HEK293 (cell line): ENCODE measurements around the gene RPS6KA1.
"Not testable (repeated sequence)": the region's sequence is repeated elsewhere in the genome, so short reads cannot be mapped to it uniquely, and the experiment has no call there.

Experiments
- CTCF ChIA-PET: fragments of 350-600 bp; formaldehyde crosslinking; extraction: SDS; loops from one replicate; lab custom pipeline; 2021; ENCODE audit warnings: antibody characterized with exemption; lab: Yijun Ruan, JAX
- POLR2A ChIA-PET: fragments of 300-600 bp; formaldehyde crosslinking; extraction: SDS; loops from one replicate; lab custom pipeline; 2020; ENCODE audit warnings: antibody characterized with exemption, inconsistent platforms; lab: Yijun Ruan, JAX
- H3K27ac ChIP-seq: fragments of 200-500 bp; sonication (Bioruptor generic); 2 replicates; pipeline ENCODE4 v1.5.1; 2014; ENCODE audit warnings: low read depth, low read length, control low read depth, inconsistent platforms; ENCODE audit errors: extremely low read depth
- H3K36me3 ChIP-seq, 2 experiments: fragments of 200-500 bp in 1 of 2; sonication (Bioruptor generic) in 1 of 2; 1 replicate in 1 of 2; 2 replicates in 1 of 2; pipeline ENCODE4 v1.5.1; 2014 to 2017; ENCODE audit warnings: inconsistent platforms in 2 of 2, low read length in 2 of 2; ENCODE audit not compliant: control insufficient read depth in 2 of 2, insufficient read depth in 1 of 2
- H3K4me1 ChIP-seq: fragments of 200-500 bp; sonication (Bioruptor generic); 2 replicates; pipeline ENCODE4 v1.5.1; 2014; ENCODE audit warnings: mild to moderate bottlenecking, low read length, inconsistent platforms; ENCODE audit not compliant: control insufficient read depth, insufficient read depth
- H3K4me3 ChIP-seq: 2 replicates; pipeline ENCODE4 v1.5.1; 2011; ENCODE audit warnings: low read depth, mild to moderate bottlenecking, control low read depth, low read length, moderate library complexity
- H3K9me3 ChIP-seq: fragments of 200-500 bp; sonication (Bioruptor generic); 2 replicates; pipeline ENCODE4 v1.5.1; 2014; ENCODE audit warnings: low read depth, low read length, inconsistent platforms; ENCODE audit not compliant: control insufficient read depth, insufficient read depth
- FEZF1 ChIP-seq: fragments of 450-650 bp; formaldehyde crosslinking; IDR thresholded peaks from 2 replicates; pipeline ENCODE4 v1.5.1; 2016; ENCODE audit warnings: missing biosample characterization, missing genetic modification characterization
- GLIS1 ChIP-seq: fragments of 450-650 bp; formaldehyde crosslinking; IDR thresholded peaks from 2 replicates; pipeline ENCODE4 v1.5.1; 2016; ENCODE audit warnings: missing biosample characterization, missing genetic modification characterization
- GLIS2 ChIP-seq: fragments of 450-650 bp; formaldehyde crosslinking; IDR thresholded peaks from 2 replicates; pipeline ENCODE4 v1.5.1; 2016; ENCODE audit warnings: missing biosample characterization, missing genetic modification characterization
- IKZF3 ChIP-seq: fragments of 450-650 bp; IDR thresholded peaks from 2 replicates; pipeline ENCODE4 v1.5.0; 2018; ENCODE audit warnings: missing biosample characterization, mild to moderate bottlenecking, missing genetic modification characterization, moderate library complexity
- KLF8 ChIP-seq: fragments of 450-650 bp; formaldehyde crosslinking; IDR thresholded peaks from 2 replicates; pipeline ENCODE4 v1.5.1; 2016; ENCODE audit warnings: missing biosample characterization, missing genetic modification characterization
- MYNN ChIP-seq: fragments of 450-650 bp; formaldehyde crosslinking; IDR thresholded peaks from 2 replicates; pipeline ENCODE4 v1.5.1; 2016; ENCODE audit warnings: missing biosample characterization, missing genetic modification characterization, borderline replicate concordance
- RBAK ChIP-seq: fragments of 450-650 bp; formaldehyde crosslinking; IDR thresholded peaks from 2 replicates; pipeline ENCODE4 v1.5.1; 2016; ENCODE audit warnings: missing biosample characterization, missing genetic modification characterization
- SCRT2 ChIP-seq: fragments of 450-650 bp; formaldehyde crosslinking; IDR thresholded peaks from 2 replicates; pipeline ENCODE4 v1.5.1; 2016; ENCODE audit warnings: missing biosample characterization, missing genetic modification characterization
- SP2 ChIP-seq: fragments of 450-650 bp; formaldehyde crosslinking; IDR thresholded peaks from 2 replicates; pipeline ENCODE4 v1.5.1; 2016; ENCODE audit warnings: missing biosample characterization, missing genetic modification characterization
- SP7 ChIP-seq: fragments of 450-650 bp; formaldehyde crosslinking; IDR thresholded peaks from 2 replicates; pipeline ENCODE4 v1.5.1; 2016; ENCODE audit warnings: missing biosample characterization, missing genetic modification characterization
- ZNF366 ChIP-seq: fragments of 450-650 bp; formaldehyde crosslinking; conservative IDR thresholded peaks from 2 replicates; pipeline ENCODE4 v1.5.1; 2016; ENCODE audit warnings: missing biosample characterization, missing genetic modification characterization
- ZNF416 ChIP-seq: fragments of 450-650 bp; formaldehyde crosslinking; IDR thresholded peaks from 2 replicates; pipeline ENCODE4 v1.5.1; 2016; ENCODE audit warnings: missing biosample characterization, missing genetic modification characterization
- ZNF529 ChIP-seq: fragments of 450-650 bp; formaldehyde crosslinking; IDR thresholded peaks from 2 replicates; pipeline ENCODE4 v1.5.1; 2017; ENCODE audit warnings: missing genetic modification characterization, missing biosample characterization; ENCODE audit not compliant: insufficient replicate concordance
- ZNF549 ChIP-seq: fragments of 450-650 bp; IDR thresholded peaks from 2 replicates; pipeline ENCODE4 v1.5.1; 2018; ENCODE audit warnings: missing biosample characterization, missing genetic modification characterization, mild to moderate bottlenecking, inconsistent platforms, moderate library complexity
- ZNF561 ChIP-seq: fragments of 450-650 bp; IDR thresholded peaks from 2 replicates; pipeline ENCODE4 v1.5.1; 2018; ENCODE audit warnings: missing biosample characterization, missing genetic modification characterization, borderline replicate concordance
- ZNF645 ChIP-seq: fragments of 450-650 bp; formaldehyde crosslinking; IDR thresholded peaks from 2 replicates; pipeline ENCODE4; 2016; ENCODE audit warnings: missing biosample characterization, missing genetic modification characterization
- ZNF660 ChIP-seq: fragments of 450-650 bp; IDR thresholded peaks from 2 replicates; pipeline ENCODE4 v1.5.1; 2018; ENCODE audit warnings: missing biosample characterization, mild to moderate bottlenecking, missing genetic modification characterization
- ZNF785 ChIP-seq: fragments of 450-650 bp; formaldehyde crosslinking; IDR thresholded peaks from 2 replicates; pipeline ENCODE4 v1.5.1; 2016; ENCODE audit warnings: missing biosample characterization, missing genetic modification characterization
- TF ChIP-seq, protein P1 (sequence below): fragments of 450-650 bp; formaldehyde crosslinking; conservative IDR thresholded peaks from 2 replicates; pipeline ENCODE4 v1.5.1; 2016; ENCODE audit warnings: low read depth, missing biosample characterization, missing genetic modification characterization
- TF ChIP-seq, protein P2 (sequence below): fragments of 450-650 bp; formaldehyde crosslinking; IDR thresholded peaks from 2 replicates; pipeline ENCODE4 v1.5.1; 2016; ENCODE audit warnings: missing biosample characterization, missing genetic modification characterization, low read depth
- TF ChIP-seq, protein P3 (sequence below): fragments of 450-650 bp; formaldehyde crosslinking; IDR thresholded peaks from 2 replicates; pipeline ENCODE4 v1.5.1; 2017; ENCODE audit warnings: missing biosample characterization, missing genetic modification characterization
- TF ChIP-seq, protein P4 (sequence below): sonication (generic); formaldehyde crosslinking; IDR thresholded peaks from 2 replicates; pipeline ENCODE4 v1.8.1; 2022; ENCODE audit warnings: mild to moderate bottlenecking, moderate library complexity, missing genetic modification reagents

RPS6KA1 gene

DNA sequence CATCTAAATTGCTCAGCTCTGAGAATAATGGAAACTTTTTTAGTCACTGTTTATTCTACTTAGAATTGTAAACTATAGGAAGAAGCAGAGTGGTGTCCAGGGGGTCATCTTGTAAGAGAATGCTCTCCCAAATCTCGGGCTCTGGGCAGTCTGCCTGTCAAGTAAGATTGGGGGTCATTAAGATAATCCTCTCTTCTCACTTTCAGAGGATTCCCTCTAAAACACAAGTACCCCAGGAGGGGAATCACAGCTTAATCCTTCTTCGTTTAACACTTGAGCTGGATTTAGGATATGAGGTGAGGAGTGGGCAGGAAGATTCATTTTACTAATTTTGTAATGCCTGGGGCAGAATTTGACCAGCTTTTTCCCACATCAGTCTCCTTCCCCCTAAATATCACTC lies 81.2 kb downstream of the RPS6KA1 start (continued):
- TF ChIP-seq, protein P1, sequence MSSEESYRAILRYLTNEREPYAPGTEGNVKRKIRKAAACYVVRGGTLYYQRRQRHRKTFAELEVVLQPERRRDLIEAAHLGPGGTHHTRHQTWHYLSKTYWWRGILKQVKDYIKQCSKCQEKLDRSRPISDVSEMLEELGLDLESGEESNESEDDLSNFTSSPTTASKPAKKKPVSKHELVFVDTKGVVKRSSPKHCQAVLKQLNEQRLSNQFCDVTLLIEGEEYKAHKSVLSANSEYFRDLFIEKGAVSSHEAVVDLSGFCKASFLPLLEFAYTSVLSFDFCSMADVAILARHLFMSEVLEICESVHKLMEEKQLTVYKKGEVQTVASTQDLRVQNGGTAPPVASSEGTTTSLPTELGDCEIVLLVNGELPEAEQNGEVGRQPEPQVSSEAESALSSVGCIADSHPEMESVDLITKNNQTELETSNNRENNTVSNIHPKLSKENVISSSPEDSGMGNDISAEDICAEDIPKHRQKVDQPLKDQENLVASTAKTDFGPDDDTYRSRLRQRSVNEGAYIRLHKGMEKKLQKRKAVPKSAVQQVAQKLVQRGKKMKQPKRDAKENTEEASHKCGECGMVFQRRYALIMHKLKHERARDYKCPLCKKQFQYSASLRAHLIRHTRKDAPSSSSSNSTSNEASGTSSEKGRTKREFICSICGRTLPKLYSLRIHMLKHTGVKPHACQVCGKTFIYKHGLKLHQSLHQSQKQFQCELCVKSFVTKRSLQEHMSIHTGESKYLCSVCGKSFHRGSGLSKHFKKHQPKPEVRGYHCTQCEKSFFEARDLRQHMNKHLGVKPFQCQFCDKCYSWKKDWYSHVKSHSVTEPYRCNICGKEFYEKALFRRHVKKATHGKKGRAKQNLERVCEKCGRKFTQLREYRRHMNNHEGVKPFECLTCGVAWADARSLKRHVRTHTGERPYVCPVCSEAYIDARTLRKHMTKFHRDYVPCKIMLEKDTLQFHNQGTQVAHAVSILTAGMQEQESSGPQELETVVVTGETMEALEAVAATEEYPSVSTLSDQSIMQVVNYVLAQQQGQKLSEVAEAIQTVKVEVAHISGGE (tag by site-specific recombination) = no peak
- TF ChIP-seq, protein P2, sequence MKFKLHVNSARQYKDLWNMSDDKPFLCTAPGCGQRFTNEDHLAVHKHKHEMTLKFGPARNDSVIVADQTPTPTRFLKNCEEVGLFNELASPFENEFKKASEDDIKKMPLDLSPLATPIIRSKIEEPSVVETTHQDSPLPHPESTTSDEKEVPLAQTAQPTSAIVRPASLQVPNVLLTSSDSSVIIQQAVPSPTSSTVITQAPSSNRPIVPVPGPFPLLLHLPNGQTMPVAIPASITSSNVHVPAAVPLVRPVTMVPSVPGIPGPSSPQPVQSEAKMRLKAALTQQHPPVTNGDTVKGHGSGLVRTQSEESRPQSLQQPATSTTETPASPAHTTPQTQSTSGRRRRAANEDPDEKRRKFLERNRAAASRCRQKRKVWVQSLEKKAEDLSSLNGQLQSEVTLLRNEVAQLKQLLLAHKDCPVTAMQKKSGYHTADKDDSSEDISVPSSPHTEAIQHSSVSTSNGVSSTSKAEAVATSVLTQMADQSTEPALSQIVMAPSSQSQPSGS (tag by site-specific recombination) = no peak
- TF ChIP-seq SCRT2 (tag by site-specific recombination) (no peak), GLIS1 (tag by site-specific recombination) (no peak), ZNF416 (tag by site-specific recombination) (no peak), ZNF549 (tag by site-specific recombination) (no peak), ZNF366 (tag by site-specific recombination) (no peak), MYNN (no peak), FEZF1 (tag by site-specific recombination) (no peak), ZNF561 (tag by site-specific recombination) (no peak), IKZF3 (tag by site-specific recombination) (no peak)
- TF ChIP-seq, protein P3, sequence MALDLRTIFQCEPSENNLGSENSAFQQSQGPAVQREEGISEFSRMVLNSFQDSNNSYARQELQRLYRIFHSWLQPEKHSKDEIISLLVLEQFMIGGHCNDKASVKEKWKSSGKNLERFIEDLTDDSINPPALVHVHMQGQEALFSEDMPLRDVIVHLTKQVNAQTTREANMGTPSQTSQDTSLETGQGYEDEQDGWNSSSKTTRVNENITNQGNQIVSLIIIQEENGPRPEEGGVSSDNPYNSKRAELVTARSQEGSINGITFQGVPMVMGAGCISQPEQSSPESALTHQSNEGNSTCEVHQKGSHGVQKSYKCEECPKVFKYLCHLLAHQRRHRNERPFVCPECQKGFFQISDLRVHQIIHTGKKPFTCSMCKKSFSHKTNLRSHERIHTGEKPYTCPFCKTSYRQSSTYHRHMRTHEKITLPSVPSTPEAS (tag by site-specific recombination) = no peak

DNA sequence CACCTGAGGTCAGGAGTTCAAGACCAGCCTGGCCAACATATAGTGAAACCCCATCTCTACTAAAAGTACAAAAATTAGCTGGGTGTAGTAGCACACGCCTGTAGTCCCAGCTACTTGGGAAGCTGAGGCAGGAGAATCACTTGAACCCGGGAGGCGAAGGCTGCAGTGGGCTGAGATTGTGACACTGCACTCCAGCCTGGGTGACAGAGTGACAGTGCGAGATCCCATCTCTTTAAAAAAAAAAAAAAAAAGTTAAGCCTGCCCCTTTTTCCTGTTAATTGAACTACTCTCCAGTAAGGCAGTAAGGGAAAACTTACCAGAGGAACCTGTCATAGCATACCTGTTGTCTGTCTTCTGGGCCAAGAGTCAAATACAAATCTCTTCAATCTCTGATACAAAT lies 83.1 kb downstream of the RPS6KA1 start:
- H3K4me3 ChIP-seq, H3K4me1 ChIP-seq, H3K27ac ChIP-seq, H3K9me3 ChIP-seq, POLR2A ChIA-PET, H3K36me3 ChIP-seq: not testable (repeated sequence)
- CTCF ChIA-PET = interaction anchor here (1.3 to 3.2 kb wide), 2 partner anchors 10 to 64 kb away, joined by 3 to 15 read pairs; no protein-coding TSS in a partner anchor

DNA sequence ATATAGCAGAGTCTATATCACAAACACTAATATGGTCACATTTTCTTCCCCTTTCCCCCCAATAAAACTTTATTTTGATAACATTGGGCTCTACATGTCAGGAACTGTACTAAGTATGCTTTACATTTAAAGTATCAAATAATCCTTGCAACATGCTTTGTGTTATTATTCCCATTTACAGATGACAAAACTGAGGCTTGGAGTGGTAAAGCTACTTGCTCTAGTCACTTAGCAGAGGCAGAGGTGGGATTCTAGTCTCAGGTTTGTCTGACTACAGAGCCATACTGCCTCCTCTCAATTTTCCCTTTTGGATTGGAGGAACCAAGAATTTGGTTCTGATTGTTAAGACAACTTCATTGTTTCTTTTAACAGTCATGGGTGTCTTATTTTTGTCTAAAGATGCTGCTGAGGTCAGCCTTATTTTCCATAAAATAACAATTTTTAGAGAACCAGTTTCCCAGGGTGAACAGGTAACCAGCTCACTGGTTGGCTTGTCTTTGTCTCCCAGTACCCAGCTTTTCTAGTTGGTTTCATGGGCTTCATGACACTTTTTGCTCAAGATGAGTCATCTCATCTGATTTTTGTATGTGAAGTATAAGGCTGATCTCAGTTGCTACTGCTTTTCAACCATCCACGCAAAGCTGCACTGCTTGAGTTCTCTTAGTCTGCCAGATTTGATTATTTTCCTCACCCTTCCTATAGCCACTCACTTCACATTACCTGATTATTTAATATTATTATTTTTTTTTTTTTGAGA lies 85.3 kb downstream of the RPS6KA1 start:
- no peaks in the 10 kb centered on the region for H3K36me3 ChIP-seq
- no peaks in the 10 kb centered on the region for H3K9me3 ChIP-seq
- H3K27ac ChIP-seq = no peak overlapping the region
- no peak overlapping the region for H3K4me3 ChIP-seq
- CTCF ChIA-PET = interaction anchor here (0.6 to 3.2 kb wide), 3 partner anchors 12 to 308 kb away, joined by 3 to 15 read pairs (median 5); no protein-coding TSS in a partner anchor
- H3K4me1 ChIP-seq = no peaks in the 10 kb centered on the region
- POLR2A ChIA-PET = interaction anchor here (0.6 kb wide), 1 partner anchor 1969 kb away, joined by 6 read pairs; no protein-coding TSS in a partner anchor
- TF ChIP-seq ZNF660 (tag by site-specific recombination) (no peak), ZNF529 (no peak), SP7 (tag by site-specific recombination) (no peak), RBAK (tag by site-specific recombination) (no peak), GLIS2 (tag by site-specific recombination) (no peak), ZNF645 (tag by site-specific recombination) (no peak), ZNF785 (tag by site-specific recombination) (no peak), SP2 (tag by site-specific recombination) (no peak), KLF8 (tag by site-specific recombination) (no peak)
- TF ChIP-seq, protein P4, sequence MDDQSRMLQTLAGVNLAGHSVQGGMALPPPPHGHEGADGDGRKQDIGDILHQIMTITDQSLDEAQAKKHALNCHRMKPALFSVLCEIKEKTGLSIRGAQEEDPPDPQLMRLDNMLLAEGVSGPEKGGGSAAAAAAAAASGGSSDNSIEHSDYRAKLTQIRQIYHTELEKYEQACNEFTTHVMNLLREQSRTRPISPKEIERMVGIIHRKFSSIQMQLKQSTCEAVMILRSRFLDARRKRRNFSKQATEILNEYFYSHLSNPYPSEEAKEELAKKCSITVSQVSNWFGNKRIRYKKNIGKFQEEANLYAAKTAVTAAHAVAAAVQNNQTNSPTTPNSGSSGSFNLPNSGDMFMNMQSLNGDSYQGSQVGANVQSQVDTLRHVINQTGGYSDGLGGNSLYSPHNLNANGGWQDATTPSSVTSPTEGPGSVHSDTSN (CRISPR knock-in tag) = no peak
- TF ChIP-seq, protein P3 (tag by site-specific recombination) = no peak
